DOHH2 (cell line): ENCODE measurements around the gene OR2AE1.

Source experiments
- H3F3A ChIP-seq: fragments of 200-600 bp; sonication (generic), shearing (Covaris generic); 2 replicates; pipeline ENCODE4 v1.6.0; 2016; ENCODE audit warnings: antibody characterized with exemption, mild to moderate bottlenecking; ENCODE audit not compliant: control insufficient read depth, insufficient read depth
- H3K27ac ChIP-seq: fragments of 200-600 bp; sonication (generic); 2 replicates; pipeline ENCODE4 v1.5.1; 2014; ENCODE audit warnings: low read depth, mild to moderate bottlenecking, low read length, moderate library complexity
- H3K27me3 ChIP-seq: fragments of 200-600 bp; sonication (generic); 2 replicates; pipeline ENCODE4 v1.6.1; 2014; ENCODE audit warnings: mild to moderate bottlenecking, low read length, mixed read lengths; ENCODE audit not compliant: control insufficient read depth
- H3K36me3 ChIP-seq: fragments of 200-600 bp; sonication (generic); 2 replicates; pipeline ENCODE4 v1.6.1; 2014; ENCODE audit warnings: mild to moderate bottlenecking, low read length, moderate library complexity, mixed read lengths; ENCODE audit not compliant: control insufficient read depth
- H3K4me1 ChIP-seq: fragments of 200-600 bp; sonication (generic); 2 replicates; pipeline ENCODE4 v1.6.1; 2014; ENCODE audit warnings: mild to moderate bottlenecking, low read length, mixed read lengths; ENCODE audit not compliant: control insufficient read depth
- H3K4me2 ChIP-seq: fragments of 200-600 bp; sonication (generic); 2 replicates; pipeline ENCODE4 v1.6.0; 2014; ENCODE audit warnings: mild to moderate bottlenecking, low read length, moderate library complexity
- H3K4me3 ChIP-seq: fragments of 200-600 bp; sonication (generic); 2 replicates; pipeline ENCODE4 v1.5.1; 2014; ENCODE audit warnings: mild to moderate bottlenecking, low read length, mixed read lengths
- H3K79me2 ChIP-seq: fragments of 200-600 bp; sonication (generic); 2 replicates; pipeline ENCODE4 v1.6.1; 2014; ENCODE audit warnings: mild to moderate bottlenecking, low read length, mixed read lengths; ENCODE audit not compliant: control insufficient read depth
- H3K9me2 ChIP-seq: fragments of 200-600 bp; sonication (generic); replicated peaks from 2 replicates; pipeline ENCODE4 v1.6.1; 2014; ENCODE audit warnings: mild to moderate bottlenecking, low read length, mixed read lengths; ENCODE audit not compliant: control insufficient read depth
- H3K9me3 ChIP-seq: fragments of 200-600 bp; sonication (generic); 2 replicates; pipeline ENCODE4 v1.6.1; 2014; ENCODE audit warnings: antibody characterized with exemption, low read length, mixed read lengths; ENCODE audit not compliant: control insufficient read depth, insufficient read depth
- H4K20me1 ChIP-seq: fragments of 200-600 bp; sonication (generic); 2 replicates; pipeline ENCODE4 v1.6.0; 2014; ENCODE audit warnings: low read depth, mild to moderate bottlenecking, antibody characterized with exemption, low read length, moderate library complexity; ENCODE audit not compliant: control insufficient read depth, insufficient read depth
- CTCF ChIP-seq: fragments of 200-600 bp; sonication (generic); IDR thresholded peaks from one replicate; pipeline ENCODE4 v1.5.1; 2014; ENCODE audit warnings: antibody characterized with exemption, mild to moderate bottlenecking, low read depth, low read length; ENCODE audit not compliant: poor library complexity, severe bottlenecking
- EZH2phosphoT487 ChIP-seq: fragments of 200-600 bp; sonication (generic); IDR thresholded peaks from 2 replicates; pipeline ENCODE4 v1.6.1; 2017; ENCODE audit warnings: borderline replicate concordance, mild to moderate bottlenecking, antibody characterized with exemption, low read length, moderate library complexity, mixed read lengths

OR2AE1 gene

DNA sequence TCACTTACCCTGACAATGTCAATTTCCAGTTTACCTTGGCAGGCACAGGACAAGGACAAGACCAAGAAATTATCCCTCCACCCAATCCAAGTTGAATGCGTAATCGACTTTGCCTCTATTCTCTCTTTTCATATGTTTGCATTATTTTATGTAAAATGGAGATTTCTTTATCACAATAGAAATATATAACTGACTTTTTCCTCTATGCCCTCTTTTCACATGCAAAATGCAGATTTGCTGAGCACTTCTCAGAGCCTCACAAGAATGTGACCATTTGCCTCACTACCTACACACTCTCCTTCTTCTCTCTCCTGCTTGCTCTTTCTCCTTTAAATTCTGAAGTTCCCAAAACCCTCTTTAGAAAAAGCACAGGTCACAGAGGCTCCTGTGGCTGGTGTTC, 33.9 kb downstream of the OR2AE1 start:
- H3K27ac ChIP-seq = no peak overlapping the region
- H3K27me3 ChIP-seq = peaks cover 32% of the 10 kb centered on the region

GRCh38 chr7:99840136-99840869, 36.5 kb downstream of the OR2AE1 start:
- H3K9me3 ChIP-seq = no peaks in the 10 kb centered on the region
- no peaks in the 10 kb centered on the region for H3K79me2 ChIP-seq
- no peaks in the 10 kb centered on the region for H3K9me2 ChIP-seq
- H3K4me1 ChIP-seq = no peaks in the 10 kb centered on the region
- no peak overlapping the region for H3K27ac ChIP-seq
- no peaks in the 10 kb centered on the region for H4K20me1 ChIP-seq
- no peak for TF ChIP-seq EZH2phosphoT487
- no peak for TF ChIP-seq CTCF
- no peak overlapping the region for H3K4me3 ChIP-seq
- H3K4me2 ChIP-seq = no peak overlapping the region
- peaks cover 24% of the 10 kb centered on the region for H3K27me3 ChIP-seq
- H3F3A ChIP-seq = no peaks in the 10 kb centered on the region
- no peaks in the 10 kb centered on the region for H3K36me3 ChIP-seq

More for the DNA sequence above, 33.9 kb downstream of the OR2AE1 start:
- Histone ChIP-seq H3K9me3 (no peaks in the 10 kb centered on the region), H3F3A (no peaks in the 10 kb centered on the region), H3K79me2 (no peaks in the 10 kb centered on the region), H4K20me1 (no peaks in the 10 kb centered on the region), H3K36me3 (no peaks in the 10 kb centered on the region), H3K4me2 (no peak overlapping the region), H3K4me3 (no peak overlapping the region), H3K4me1 (no peaks in the 10 kb centered on the region), H3K9me2 (no peaks in the 10 kb centered on the region)
- TF ChIP-seq CTCF (no peak), EZH2phosphoT487 (no peak)

DNA sequence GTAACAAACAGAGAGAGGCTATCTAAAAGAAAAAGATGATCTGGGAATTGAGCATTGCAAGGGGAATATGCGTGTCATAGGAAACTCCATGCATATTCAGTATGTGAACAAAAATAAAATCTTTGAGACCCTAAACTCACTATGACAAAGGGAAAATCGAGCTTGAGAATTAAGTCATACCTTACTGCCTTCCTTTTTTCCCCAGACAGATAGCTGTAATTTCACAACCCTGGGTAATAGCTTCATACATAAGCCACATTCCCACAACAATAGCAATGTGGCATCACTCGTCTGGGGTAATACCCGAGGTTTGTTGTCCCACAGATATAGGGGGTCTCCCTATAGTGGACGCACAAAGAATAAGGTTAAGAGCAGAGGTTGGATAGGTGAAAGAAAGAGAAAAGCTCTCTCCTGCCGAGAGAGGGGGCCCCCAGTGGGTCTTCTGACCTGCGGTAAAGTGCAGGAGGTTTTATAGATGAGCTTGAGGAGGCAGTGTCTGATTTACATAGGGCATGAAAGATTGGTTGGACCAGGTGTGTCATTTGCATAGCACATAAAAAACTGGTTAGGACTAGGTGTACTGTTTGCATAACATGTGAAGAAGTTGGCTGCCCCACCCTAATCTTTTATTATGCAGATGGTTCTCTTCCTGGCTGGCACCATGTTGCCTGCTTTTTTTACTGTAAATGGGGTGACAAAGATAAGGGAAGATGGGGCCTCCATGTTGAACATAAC, 37.4 kb downstream of the OR2AE1 start:
- Histone ChIP-seq H3K4me1 (no peaks in the 10 kb centered on the region), H3K4me3 (no peak overlapping the region), H4K20me1 (no peaks in the 10 kb centered on the region), H3K4me2 (no peak overlapping the region), H3F3A (no peaks in the 10 kb centered on the region), H3K9me3 (no peaks in the 10 kb centered on the region), H3K27me3 (peaks cover 24% of the 10 kb centered on the region), H3K36me3 (no peaks in the 10 kb centered on the region), H3K9me2 (no peaks in the 10 kb centered on the region), H3K27ac (no peak overlapping the region), H3K79me2 (no peaks in the 10 kb centered on the region)
- TF ChIP-seq CTCF (no peak), EZH2phosphoT487 (no peak)
